ENCODE results near the gene GHR. TPM values are rescaled to one million over a fixed set of nuclear protein-coding genes. Genes with fewer than 3 reads are reported as not detected.

Gene GHR
- total RNA-seq, 1 donor = under 0.01 TPM

DNA sequence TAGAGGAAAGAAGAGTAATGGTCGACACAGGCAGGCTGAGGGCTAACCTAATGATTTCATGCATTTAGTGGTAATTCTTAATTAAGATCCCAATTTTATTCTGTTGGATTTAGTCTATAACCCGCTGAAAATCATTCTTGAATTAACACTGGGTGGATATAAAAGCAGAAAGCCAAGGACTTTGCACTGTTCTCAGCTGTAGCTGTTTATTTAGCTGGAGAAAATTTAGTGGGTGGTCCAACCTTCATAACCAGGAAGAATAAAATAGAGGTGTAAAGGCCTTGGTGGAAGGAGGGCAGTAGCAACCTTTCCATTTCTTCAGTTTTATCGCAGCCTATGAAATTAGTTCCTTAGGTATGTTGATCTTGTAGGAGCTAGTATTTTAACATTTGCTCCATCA is 92.3 kb downstream of the GHR start:
- no peak for DNase-seq (ENCODE audit: low read depth in 2 of 3, low spot score in 2 of 3)

DNA sequence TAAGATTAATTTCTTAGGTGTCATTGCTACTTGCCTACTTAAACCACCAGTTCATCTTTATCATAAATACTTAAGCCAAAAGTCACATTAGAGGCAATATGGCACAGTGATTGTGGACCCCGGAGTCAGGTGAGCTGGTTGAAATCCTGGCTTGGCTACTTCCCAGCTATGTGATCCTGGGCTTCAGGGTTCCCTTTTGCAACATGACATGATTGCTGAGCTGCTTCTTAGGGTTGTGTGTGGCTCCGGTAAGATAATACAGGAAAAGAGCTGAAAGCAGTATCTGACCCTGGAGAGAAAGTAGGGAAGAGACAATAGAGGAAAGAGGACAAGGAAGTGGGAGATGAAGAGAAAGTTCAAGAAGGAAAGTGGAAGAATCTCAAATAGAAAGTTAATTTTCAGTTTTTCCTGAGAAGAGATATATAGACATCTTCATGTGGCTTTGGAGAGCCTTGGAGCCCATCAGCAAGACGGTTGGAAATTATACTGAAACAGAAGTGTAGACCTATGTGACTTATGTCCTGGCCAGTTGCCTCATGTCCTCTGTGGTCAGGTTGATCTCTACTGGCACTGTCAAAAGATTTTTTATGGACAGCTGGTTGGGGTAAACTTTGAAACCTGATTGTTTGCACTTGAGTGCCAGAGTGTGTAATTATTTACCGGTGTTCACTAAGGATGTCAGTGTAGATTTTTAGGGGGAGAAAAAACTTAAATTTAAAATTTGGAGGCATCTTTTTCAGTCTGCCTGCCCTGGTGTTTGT is 93.2 kb downstream of the GHR start:
- DNase-seq (ENCODE audit: low read depth in 2 of 3, low spot score in 2 of 3) = no peak

DNA sequence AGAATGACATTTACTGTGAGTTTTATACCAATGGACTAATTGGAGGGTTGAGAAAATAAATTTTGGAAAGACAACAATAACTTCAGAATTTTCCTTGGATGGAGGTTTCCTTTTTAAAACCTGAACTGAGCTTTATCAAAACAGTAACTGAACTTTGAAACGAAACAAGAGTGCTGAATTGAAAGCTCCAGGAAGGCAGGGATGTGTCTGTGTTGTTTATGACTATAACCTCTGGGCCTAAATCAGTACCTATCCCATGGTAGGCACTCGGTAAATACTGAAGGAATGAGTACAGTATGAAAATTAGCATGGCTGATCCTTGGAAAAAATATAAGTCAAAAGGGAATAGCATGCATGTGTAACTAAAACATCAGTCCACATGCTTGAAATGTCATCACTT is 93.9 kb downstream of the GHR start:
- no peak for DNase-seq (ENCODE audit: low read depth in 2 of 3, low spot score in 2 of 3)

DNA sequence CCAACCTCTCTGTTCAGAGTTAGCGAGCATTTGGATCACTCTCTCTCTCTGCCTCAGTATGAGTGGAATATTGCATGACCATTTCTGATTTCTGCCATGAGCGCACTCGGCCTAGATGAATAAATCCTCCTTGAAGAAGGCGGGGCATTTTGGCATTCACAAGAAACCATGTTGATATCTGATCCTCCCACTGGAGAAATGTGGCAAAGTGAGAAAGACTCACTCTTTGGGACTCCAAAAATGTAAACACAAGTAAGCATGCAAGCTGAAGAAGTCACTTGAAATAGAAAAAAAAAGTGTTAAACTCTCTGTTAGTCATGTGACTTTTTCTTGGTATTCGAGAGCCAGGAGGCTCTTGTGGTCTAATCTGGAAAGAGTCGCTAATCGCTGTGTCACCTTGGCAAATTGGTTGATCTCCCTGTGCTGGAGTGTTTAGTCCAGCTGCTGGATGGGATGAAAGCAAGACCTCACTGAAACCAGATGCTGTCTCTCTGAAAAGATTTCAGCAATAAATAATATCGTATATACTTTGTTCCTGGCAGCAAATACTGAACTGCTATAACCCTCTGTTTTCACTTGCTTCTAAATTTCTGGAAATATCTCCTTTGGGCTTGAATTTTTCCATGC is 95.5 kb downstream of the GHR start:
- DNase-seq (ENCODE audit: low read depth in 2 of 3, low spot score in 2 of 3) = no peak

DNA sequence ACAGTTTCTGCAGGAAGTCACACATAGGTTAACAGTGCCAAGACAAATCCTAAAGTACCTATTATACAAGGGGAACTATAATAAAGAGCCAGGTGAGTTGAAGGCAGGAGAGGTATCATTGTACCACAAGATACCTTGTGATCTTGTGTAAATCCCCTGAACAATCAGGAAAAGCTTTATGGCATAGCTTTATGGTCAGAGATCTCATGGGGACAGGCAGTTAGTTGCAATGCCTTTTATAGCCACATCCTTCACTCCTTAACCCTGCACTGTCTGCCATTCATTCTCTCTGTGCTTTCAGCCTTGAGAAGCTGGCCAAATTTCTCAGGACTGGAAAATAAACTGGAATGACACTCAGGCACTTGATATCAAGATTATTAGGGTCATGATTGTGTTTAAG is 97.0 kb downstream of the GHR start:
- no peak for DNase-seq (ENCODE audit: low read depth in 2 of 3, low spot score in 2 of 3)

DNA sequence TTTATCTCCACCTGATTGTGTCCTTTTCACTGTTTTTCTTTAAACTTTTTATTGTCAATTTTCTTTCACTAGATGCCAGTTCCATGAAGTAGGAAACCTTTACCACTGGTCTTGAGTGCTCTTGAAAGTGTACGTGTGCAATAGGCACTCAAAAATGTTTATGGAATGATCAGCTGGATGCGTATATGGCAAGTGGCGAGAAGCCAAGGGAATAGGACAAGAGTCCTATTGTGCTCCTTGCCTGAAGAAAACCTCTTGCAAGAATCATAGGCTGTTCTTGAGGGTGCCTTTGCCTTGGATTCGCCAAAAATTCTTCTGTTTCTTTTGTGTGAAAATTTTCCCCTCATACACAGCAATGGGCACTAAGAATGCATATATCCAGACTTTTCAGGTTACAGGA is 97.7 kb downstream of the GHR start:
- no peak for DNase-seq (ENCODE audit: low read depth in 2 of 3, low spot score in 2 of 3)

DNA sequence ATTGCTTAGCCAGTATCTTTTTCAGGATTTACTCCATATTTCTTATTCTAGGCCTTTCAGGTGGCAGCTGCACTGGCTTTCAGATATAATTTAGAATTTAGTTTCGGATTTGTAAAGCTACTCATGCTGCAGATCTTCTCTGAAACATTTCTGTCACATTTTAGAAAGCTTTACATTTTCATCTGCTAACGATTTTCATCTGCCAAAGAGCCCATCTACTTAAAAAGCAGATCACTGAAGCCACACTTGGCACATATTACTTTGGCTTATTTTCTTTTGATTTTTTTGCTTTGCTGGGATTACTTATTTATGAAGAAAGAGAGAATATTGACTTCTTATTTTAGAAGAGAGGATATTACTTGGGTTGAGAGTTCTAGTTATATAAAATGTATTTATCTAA is 98.2 kb downstream of the GHR start:
- DNase-seq (ENCODE audit: low read depth in 2 of 3, low spot score in 2 of 3) = no peak

DNA sequence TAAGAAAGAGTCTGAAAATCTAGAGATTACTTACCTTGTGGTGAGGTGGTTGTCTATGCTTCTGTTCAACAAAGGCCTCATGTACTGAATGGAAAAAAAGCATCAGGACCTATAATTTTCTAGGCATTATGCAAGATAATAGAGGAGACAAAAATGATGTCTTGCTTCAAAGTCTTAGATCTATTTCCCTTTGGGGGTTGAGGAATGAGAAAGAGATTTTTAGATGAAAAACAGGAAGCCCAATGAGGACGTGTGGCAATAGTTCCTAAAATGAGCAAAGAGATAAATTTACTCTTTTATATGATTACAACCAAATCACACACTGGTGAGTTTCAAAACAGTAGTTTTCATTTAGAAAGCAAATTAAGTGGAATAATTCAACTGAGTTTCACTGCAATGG is 99.5 kb downstream of the GHR start:
- no peak for DNase-seq (ENCODE audit: low read depth in 2 of 3, low spot score in 2 of 3)

DNA sequence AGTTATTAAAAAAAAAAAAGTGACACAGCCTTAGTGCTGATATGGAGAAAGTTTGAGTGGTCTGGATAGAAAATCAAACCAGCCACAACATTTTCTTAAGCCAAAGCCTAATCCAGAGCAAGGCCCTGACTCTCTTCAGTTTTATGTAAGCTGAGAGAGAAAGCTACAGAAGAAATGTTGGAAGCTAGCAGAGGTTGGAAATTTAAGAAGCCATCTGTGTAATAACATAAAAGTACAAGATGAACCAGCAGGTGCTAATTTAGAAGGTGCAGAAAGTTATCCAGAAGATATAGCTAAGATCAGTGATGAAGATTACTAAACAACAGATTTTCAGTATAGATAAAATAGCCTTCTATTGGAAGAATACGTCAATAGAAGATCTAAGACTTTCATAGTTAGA is 102.9 kb downstream of the GHR start:
- no peak for DNase-seq (ENCODE audit: low read depth in 2 of 3, low spot score in 2 of 3)

DNA sequence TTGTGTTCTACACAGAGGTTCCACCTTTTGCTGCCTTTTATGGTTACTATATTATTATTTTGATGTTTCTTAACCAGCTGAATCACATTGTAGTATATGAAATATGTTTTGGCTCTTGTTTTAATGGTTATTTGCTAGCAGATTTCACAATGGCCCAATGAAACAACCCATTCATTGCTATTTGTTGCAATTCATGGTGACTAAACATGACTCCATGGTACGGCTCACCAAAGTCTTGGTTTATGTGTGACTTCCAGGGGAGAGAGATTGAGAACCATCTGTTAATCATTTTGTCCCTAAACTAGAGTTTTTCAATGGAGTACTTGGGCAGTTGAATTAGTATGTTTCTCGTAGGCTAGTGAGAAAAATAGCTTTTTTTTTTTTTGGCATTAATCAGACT is 108.4 kb downstream of the GHR start:
- no peak for DNase-seq (ENCODE audit: low read depth in 2 of 3, low spot score in 2 of 3)

DNA sequence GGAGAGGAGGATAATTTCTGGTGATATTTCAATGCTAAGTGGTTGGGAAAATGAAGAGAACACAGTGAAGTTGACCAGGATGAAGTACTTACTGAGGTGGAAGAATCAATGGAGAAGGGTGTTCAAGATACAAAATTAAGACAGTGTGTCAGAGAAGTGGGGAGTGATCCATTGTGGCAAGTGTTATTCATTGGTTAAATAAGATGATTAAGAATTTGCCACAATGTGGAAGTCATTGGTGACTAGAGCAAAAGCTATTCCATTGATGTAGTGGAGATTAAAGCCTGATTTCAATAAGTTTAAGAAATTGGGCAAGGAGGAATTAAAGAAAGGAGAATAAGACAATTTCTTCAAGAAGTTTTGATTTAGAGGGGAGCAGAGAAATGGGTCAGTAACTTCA is 118.9 kb downstream of the GHR start:
- no peak for DNase-seq (ENCODE audit: low read depth in 2 of 3, low spot score in 2 of 3)

DNA sequence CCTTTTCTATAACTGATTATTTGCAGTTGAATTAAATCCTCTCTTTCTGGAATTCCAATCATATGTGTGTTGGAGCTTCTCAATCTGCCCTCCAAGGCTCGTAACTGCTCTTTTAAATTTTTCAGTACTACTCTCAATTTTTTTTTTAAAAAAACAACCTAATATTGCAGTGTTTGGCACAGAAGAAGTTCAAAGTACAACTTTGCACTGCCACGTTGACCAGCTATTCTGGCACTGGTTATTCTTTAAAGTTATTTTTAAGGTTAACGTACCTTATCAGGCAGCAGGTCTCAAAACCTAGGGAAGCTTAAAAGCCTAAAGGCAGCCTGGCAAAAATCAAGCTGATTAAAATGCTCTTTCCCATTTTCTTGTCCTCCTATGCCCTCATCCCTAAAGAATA is 120.5 kb downstream of the GHR start:
- no peak for DNase-seq (ENCODE audit: low read depth in 2 of 3, low spot score in 2 of 3)

DNA sequence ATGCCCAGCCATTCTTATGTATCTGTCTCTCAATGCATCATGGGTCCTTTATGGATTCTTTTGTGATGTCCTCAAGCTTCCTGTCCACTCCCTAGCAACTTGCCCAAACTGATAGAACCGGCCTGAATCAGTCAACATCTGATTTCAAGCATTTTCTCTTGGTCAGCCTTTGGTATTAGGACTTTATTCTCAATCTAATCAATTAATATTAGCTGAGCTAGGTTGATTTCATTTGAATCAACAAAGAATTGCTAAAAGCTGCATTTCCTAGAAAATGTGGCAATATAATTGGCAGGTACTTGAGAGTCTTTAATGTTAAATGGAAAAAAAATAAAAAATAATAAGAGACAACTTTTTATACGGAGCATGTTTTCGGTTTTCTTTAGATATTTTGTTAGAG is 121.8 kb downstream of the GHR start:
- no peak for DNase-seq (ENCODE audit: low read depth in 2 of 3, low spot score in 2 of 3)

DNA sequence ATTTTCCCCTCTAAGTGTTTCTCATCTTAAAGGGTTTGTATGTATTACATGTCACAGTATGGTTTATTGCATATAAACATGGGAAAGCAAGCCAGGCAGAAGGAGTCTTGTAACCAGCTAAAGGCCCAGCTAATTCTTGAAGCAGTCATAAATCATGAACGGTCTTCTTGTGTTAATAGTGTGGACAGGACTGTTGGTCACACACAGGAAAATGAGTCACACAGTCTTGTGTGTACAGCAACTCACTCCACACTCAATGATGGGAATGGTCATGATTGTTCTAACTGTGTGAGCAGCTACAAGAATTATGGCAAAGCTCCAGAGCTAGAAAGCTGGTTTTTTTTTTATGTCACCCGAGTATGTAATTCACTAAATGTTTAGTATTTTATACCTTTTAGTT is 123.9 kb downstream of the GHR start:
- DNase-seq (ENCODE audit: low read depth in 2 of 3, low spot score in 2 of 3) = no peak

DNA sequence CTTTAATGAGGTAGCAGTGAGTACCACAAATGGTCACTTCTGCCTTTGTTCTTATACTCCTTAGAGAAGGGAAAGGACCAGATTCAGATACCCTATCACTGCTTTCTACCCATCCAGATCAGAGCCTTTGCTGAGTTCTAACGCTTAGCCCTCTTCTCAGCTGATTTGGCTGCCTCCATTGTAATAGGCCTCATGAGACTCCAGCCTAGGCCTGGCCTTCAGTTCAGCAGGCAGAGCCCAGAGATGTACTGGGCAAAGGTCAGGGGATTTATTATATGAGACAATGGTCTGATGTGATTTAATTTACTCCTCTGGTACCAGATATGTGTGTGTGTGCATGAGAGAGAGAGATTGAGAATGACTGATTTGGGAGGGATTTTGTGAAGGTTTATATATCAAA is 124.7 kb downstream of the GHR start:
- DNase-seq (ENCODE audit: low read depth in 2 of 3, low spot score in 2 of 3) = no peak

DNA sequence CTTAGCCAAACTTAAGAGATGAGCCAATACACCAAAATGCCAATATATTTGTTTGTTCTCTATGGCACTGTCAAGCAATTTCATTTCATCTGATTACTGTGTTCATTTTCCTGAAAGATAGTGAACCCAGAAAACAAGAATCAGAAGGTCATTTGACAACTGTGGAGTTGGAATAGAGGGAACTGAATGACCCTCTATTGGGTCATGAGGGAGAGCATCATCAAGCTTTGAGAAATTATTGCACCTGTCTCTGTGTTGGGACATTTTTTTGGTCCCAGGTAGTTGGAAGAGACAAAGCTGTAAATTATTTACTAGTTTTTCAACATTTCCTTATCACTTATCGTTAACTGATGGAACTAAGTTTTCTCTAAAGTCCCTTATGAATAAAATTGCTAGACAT is 129.4 kb downstream of the GHR start:
- no peak for DNase-seq (ENCODE audit: low read depth in 2 of 3, low spot score in 2 of 3)

DNA sequence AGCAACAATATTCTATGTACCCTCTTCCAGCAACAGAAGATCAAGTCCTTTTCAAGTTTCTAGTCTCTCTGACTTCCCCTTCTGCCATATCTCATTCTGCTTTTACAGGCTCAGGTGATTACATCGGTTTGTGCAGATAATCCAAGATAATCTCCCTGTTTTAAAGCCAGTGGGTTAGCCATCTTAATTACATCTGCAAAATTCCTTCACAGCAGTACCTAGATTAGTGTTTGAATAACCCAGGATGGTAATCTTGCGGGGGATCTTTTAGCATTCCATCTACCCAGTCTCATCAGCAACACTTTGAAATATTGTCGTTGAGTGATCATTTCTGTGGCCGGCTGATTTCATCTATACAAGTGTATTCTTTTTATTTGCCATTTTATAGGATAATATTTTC is 130.2 kb downstream of the GHR start:
- no peak for DNase-seq (ENCODE audit: low read depth in 2 of 3, low spot score in 2 of 3)

DNA sequence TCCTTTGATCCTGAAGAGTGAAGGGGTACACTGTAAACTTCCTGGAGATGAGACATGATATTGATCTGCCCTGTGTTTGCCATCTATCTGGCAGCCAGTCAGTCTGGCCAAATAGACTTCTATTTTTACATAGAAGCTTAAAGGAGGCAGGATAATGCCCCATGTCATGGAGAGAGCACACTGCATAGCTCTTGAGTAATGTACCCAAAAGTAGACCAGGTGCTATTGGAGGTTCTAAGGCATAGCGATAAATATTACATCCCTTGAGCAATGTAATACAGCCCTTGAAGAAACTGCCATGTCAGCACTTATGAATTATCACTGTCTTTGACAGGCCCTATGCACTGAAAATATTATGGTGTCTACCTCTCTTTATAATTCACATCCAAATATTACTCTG is 131.8 kb downstream of the GHR start:
- no peak for DNase-seq (ENCODE audit: low read depth in 2 of 3, low spot score in 2 of 3)

DNA sequence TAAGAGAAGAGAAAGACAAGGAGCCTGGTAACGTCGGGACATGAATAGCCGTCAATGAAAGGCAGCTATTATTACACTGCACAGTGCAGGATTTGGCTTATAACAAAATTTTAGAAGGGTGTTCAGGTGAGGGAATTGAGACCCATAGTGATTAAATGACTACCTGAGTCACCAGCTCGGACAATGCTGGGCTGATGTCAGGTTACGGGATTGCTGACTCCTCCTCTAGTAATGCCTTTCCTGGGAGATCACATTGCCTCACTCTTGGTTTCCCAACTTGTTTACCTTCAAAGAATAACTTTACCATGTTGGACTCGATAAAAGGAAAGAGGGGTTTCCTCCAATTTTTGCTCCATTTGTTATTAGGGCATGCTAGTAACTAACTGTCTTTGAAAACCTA is 132.6 kb downstream of the GHR start:
- no peak for DNase-seq (ENCODE audit: low read depth in 2 of 3, low spot score in 2 of 3)

DNA sequence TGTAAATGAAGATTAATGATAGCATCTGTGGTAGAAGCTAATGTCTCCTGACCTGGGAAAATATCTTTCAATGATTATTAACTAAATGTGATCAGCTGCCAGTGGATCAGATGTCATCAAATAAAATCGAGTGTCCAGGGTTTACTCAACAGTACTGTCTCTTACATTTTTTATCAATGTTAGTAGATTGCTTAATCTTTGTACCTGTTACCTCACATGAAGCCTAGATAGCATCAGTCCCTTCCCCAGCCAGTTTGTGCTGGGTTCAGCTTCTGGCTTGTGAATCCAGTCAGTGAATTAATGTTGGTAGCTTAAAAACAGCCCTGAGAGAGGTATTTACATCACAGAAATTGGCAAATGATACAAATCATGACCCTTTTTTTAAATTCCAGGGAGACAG is 134.4 kb downstream of the GHR start:
- no peak for DNase-seq (ENCODE audit: low read depth in 2 of 3, low spot score in 2 of 3)

DNA sequence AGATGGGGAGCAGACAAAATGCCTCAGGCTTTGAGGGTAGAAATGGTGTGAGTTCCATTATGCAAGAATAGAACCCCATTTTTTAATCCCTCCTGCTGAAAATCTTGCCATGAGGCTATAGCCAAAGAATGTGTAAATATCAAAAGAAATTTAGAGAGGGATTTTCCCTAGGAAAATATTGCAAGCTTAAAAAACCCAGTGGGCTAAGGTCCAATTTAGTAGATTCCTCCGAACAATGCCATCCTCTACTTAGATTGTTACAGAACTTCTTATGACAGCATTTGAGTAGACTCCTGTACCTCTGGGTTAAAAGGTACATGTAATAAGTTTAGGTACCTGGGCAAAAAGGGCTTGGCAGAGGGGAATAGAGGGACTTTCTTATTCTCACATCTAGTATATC is 138.4 kb downstream of the GHR start:
- DNase-seq (ENCODE audit: low read depth in 2 of 3, low spot score in 2 of 3) = no peak

DNA sequence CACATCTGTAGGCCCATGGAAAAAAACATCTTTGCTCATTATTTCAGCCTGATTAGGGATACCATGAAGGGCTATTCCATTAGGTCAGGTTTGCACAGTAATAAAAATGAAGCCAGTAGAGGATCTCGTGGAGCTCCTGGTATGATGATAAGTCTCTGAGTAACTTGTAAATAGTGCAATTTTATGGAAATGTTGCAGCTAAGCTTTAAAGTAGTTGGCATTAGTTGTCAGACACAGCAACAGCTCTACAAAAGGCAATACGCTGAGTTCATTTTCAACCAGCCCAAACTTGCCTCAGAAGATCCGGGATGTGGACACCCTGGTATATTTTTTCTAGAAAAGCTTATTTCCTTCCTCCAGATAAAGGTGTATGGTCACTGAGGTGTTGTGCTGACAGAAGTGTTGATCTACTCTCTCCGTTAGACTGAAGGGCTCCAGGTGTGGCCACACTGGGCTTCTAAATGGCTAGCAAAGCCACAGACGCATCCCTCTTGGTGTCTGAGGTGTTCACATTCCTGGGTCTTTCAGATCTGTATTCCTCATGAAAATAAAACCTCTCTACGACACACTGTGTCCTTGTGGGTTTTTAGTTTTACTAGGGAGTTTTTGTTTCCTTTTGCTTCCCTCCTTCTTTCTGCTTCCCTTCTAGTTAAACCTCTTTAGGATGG is 141.6 kb downstream of the GHR start:
- no peak for DNase-seq (ENCODE audit: low read depth in 2 of 3, low spot score in 2 of 3)
